ENCODE data around the gene TRIM52. TPM values are rescaled to one million over a fixed set of nuclear protein-coding genes. Genes with fewer than 3 reads are reported as not detected.

Gene TRIM52
- polyA plus RNA-seq, 1 of the 3 experiments (the other 2 are of a cell fraction): 6.4 TPM

DNA sequence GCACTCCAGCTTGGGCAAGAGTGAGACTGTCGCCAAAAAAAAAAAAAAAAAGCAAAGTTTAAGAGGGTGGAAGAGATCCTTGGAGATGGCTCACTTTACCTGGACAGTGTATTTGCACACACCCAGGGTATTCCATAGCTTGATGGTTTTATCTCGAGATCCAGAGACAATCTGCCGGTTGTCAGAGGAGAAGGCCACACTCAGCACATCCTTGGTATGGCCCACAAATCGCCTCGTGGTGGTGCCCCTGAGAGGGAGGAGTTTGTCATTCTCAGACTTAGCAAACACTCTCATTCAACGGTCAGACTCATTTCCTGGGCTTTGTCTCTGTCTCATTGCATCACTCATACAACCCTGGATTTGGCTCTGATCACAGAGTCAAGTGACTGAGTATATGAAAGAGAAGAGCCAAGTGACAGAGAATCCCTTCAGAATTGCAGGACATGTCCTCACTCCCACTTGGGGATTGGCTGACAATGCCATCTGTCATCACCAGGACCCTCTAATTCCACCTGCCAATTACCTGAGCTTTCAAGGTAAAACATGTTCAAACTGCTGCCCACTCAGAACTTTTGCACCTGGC, 19.5 kb downstream of the TRIM52 start:
- Histone ChIP-seq H3K36me3 (replicated peaks in 1 of 2; ENCODE audit: control insufficient read depth in 1 of 2, insufficient read depth in 2 of 2, low read length in 1 of 2) (peaks cover 41 to 63% of the 10 kb centered on the region in 2 experiments), H4K20me1 (ENCODE audit: insufficient read depth) (peaks cover 68% of the 10 kb centered on the region), H3K4me2 (peak overlapping the region; percentile 85), H3K9me3 (no peaks in the 10 kb centered on the region), H3K9ac (peak overlapping the region; percentile 98), H3K4me1 (ENCODE audit: control insufficient read depth in 1 of 2, insufficient read depth in 2 of 2, low read depth in 1 of 2, low read length in 1 of 2) (peaks cover 14 to 37% of the 10 kb centered on the region in 2 experiments; a peak in 3 of 4 replicates), H3F3A (replicated peaks; ENCODE audit: insufficient read depth) (peaks cover 79% of the 10 kb centered on the region), H2AFZ (ENCODE audit: low read depth) (no peak overlapping the region), H3K27me3 (ENCODE audit: insufficient read depth) (no peaks in the 10 kb centered on the region), H3K79me2 (ENCODE audit: insufficient read depth) (peaks cover 68% of the 10 kb centered on the region), H3K4me3 (ENCODE audit: low read depth in 2 of 2, low read length in 1 of 2) (peak overlapping the region; percentile 79 to 82), H3K27ac (ENCODE audit: low read depth in 2 of 2, low read length in 1 of 2) (peak overlapping the region in 1 of 2 experiments; percentile 96; a peak in 3 of 4 replicates), H3K9me2 (no peaks in the 10 kb centered on the region)
- WGBS (ENCODE audit: low lambda C conversion rate): 9% methylated on average over 5 of the region's 6 CpGs
- POLR2A ChIA-PET: interaction anchor here (0.8 to 1.4 kb wide), 3 partner anchors 10 to 20 kb away, joined by 3 to 4 read pairs (median 4); partner anchors contain the start of gene TRIM52
- peak; percentile 29 for DNase-seq
- CTCF ChIA-PET: interaction anchor here (0.9 to 1.3 kb wide), 5 partner anchors 10 to 57 kb away, joined by 3 to 5 read pairs (median 3); no protein-coding TSS in a partner anchor
- TF ChIP-seq MXI1 (IDR thresholded peaks at IDR 0.05; ENCODE audit: low read depth, low read length) (peak; percentile 37; the same call in 1 of the 2 replicates), ELF1 (IDR thresholded peaks at IDR 0.05) (no peak), TCF12 (IDR thresholded peaks at IDR 0.05) (no peak), EZH2phosphoT487 (IDR thresholded peaks at IDR 0.05; ENCODE audit: borderline replicate concordance, low read depth) (no peak), NFIC (IDR thresholded peaks at IDR 0.05; ENCODE audit: borderline replicate concordance) (no peak), RAD21 (IDR thresholded peaks at IDR 0.05; ENCODE audit: low read length) (no peak), RXRA (IDR thresholded peaks at IDR 0.05; ENCODE audit: borderline replicate concordance, low read depth) (no peak), TAF1 (IDR thresholded peaks at IDR 0.05; ENCODE audit: borderline replicate concordance, low read depth, low read length) (peak; percentile 60; the same call in 1 of the 2 replicates), MEF2A (IDR thresholded peaks at IDR 0.05; ENCODE audit: borderline replicate concordance, low read depth) (no peak), JUND (IDR thresholded peaks at IDR 0.05) (no peak), EP300 (IDR thresholded peaks at IDR 0.05; ENCODE audit: borderline replicate concordance in 1 of 2, low read depth in 1 of 2, low read length in 1 of 2) (no peak), FOSL2 (IDR thresholded peaks at IDR 0.05; ENCODE audit: borderline replicate concordance, low read depth) (no peak), YY1 (IDR thresholded peaks at IDR 0.05; ENCODE audit: low read depth) (no peak), SIN3A (IDR thresholded peaks at IDR 0.05; ENCODE audit: borderline replicate concordance, low read depth, low read length) (peak; percentile 57; the same call in 1 of the 2 replicates), POLR2AphosphoS5 (IDR thresholded peaks at IDR 0.05; ENCODE audit: low read depth, low read length) (peak; percentile 67; the same call in 1 of the 2 replicates)
- TF ChIP-seq, protein P1, sequence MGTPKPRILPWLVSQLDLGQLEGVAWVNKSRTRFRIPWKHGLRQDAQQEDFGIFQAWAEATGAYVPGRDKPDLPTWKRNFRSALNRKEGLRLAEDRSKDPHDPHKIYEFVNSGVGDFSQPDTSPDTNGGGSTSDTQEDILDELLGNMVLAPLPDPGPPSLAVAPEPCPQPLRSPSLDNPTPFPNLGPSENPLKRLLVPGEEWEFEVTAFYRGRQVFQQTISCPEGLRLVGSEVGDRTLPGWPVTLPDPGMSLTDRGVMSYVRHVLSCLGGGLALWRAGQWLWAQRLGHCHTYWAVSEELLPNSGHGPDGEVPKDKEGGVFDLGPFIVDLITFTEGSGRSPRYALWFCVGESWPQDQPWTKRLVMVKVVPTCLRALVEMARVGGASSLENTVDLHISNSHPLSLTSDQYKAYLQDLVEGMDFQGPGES (IDR thresholded peaks at IDR 0.05; ENCODE audit: low read depth, low read length): no peak
- TF ChIP-seq, protein P2, sequence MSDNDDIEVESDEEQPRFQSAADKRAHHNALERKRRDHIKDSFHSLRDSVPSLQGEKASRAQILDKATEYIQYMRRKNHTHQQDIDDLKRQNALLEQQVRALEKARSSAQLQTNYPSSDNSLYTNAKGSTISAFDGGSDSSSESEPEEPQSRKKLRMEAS (IDR thresholded peaks at IDR 0.05; ENCODE audit: low read depth): peak; percentile 56
- TF ChIP-seq, protein P3, sequence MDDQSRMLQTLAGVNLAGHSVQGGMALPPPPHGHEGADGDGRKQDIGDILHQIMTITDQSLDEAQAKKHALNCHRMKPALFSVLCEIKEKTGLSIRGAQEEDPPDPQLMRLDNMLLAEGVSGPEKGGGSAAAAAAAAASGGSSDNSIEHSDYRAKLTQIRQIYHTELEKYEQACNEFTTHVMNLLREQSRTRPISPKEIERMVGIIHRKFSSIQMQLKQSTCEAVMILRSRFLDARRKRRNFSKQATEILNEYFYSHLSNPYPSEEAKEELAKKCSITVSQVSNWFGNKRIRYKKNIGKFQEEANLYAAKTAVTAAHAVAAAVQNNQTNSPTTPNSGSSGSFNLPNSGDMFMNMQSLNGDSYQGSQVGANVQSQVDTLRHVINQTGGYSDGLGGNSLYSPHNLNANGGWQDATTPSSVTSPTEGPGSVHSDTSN (IDR thresholded peaks at IDR 0.05): no peak

Data from SK-N-SH (cell line).